ENCODE measurements around the gene TSSK6.

TSSK6 gene

GRCh38 chr19:19502808-19503602, 12.3 kb downstream of the TSSK6 start:
- DNase-seq: no peak

GRCh38 chr19:19502281-19502680, 13.1 kb downstream of the TSSK6 start:
- DNase-seq: no peak

GRCh38 chr19:19501798-19502197, 13.6 kb downstream of the TSSK6 start:
- DNase-seq: no peak

GRCh38 chr19:19500975-19501644, 14.2 kb downstream of the TSSK6 start:
- DNase-seq: no peak

- no peak for DNase-seq
Observed at GRCh38 chr19:19499272-19499995, 15.9 kb downstream of the TSSK6 start.

- no peak for DNase-seq
Observed at GRCh38 chr19:19498255-19498991, 16.9 kb downstream of the TSSK6 start.

- no peak for DNase-seq
Observed at GRCh38 chr19:19495614-19496603, 19.4 kb downstream of the TSSK6 start.

GRCh38 chr19:19493841-19494546, 21.4 kb downstream of the TSSK6 start:
- DNase-seq: no peak

- no peak for DNase-seq
Observed at GRCh38 chr19:19492026-19492610, 23.2 kb downstream of the TSSK6 start.

GRCh38 chr19:19491321-19492025, 23.9 kb downstream of the TSSK6 start:
- DNase-seq: no peak

GRCh38 chr19:19490214-19490968, 25.0 kb downstream of the TSSK6 start:
- DNase-seq: peak; percentile 88

- DNase-seq: no peak
Observed at GRCh38 chr19:19489804-19490204, 25.5 kb downstream of the TSSK6 start.

GRCh38 chr19:19488875-19489690, 26.3 kb downstream of the TSSK6 start:
- peak; percentile 92 for DNase-seq

- no peak for DNase-seq
Observed at GRCh38 chr19:19487950-19488874, 27.1 kb downstream of the TSSK6 start.

- DNase-seq: no peak
Observed at GRCh38 chr19:19487077-19487949, 28.0 kb downstream of the TSSK6 start.

All from activated CD4-positive, alpha-beta T cell treated with anti-CD3 and anti-CD28 coated beads for 48 hours (primary cell).